Measurements from ENCODE around the gene UHRF2. TPM values are rescaled to one million over a fixed set of nuclear protein-coding genes. Genes with fewer than 3 reads are reported as not detected.

UHRF2 gene
- total and polyA plus RNA-seq, 2 donors (not counting 3 experiments of a cell fraction or from before 2014, with no cell fraction given) = 63.5 to 101 TPM

DNA sequence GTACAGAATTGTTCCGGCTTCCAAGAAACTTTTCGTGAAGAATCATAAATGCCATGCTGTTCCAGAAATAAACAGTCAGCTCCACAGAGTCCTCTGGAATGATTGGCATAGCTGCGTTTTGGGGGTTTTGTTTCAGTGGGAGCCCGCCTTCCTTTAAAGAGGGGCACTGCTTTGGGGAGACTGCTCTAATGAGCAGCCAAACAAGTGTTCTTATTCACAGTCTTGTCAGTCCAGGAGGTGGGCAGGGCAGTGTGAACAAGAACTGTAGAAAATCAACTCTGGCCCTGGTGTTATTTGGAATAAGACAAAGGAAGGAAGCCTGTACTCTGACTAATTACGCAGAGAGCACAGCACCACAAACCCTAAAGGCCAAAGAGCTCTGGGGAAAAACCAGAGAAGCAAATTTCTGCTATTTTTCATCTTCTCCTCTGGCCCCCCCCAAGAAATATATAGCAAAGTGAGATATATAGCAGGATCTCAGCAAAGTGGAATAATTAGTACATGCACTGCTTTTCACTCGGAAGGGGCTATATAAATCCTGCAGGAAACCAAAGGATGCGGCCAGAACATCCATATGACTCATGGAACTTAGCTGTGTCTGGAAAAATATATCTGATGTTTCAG is 139.6 kb downstream of the UHRF2 start:
- intact Hi-C loops (cut with micrococcal nuclease) = loop anchor here (1.0 to 5.0 kb wide), 3 partner anchors 14 to 405 kb away; partner anchors contain the start of gene UHRF2
- no peaks in the 10 kb centered on the region for H3K9me3 ChIP-seq (replicated peaks; ENCODE audit: control insufficient read depth, insufficient read depth, low read length)
- dilution Hi-C loops (cut with MboI; ENCODE audit: extremely low pct_ligation_motif_present, low sequenced_read_pairs) = no loop called here
- peak overlapping the region; percentile 92 for H3K9ac ChIP-seq (replicated peaks; ENCODE audit: extremely low read depth, insufficient read depth, low read length)
- POLR2A ChIA-PET = interaction anchor here (1.4 to 1.6 kb wide), 2 partner anchors 10 to 15 kb away, joined by 4 to 9 read pairs; no protein-coding TSS in a partner anchor
- H3K27ac ChIP-seq (ENCODE audit: insufficient read depth, low read depth, low read length) = peak overlapping the region; percentile 99
- H3K4me3 ChIP-seq (replicated peaks in 1 of 3; ENCODE audit: insufficient read depth in 1 of 3, low read depth in 1 of 3, low read length in 3 of 3) = peak overlapping the region in 1 of 3 experiments; percentile 58
- H3K27me3 ChIP-seq (ENCODE audit: control insufficient read depth in 2 of 2, insufficient read depth in 2 of 2, low read length in 2 of 2) = no peaks in the 10 kb centered on the region
- H3K36me3 ChIP-seq (ENCODE audit: control insufficient read depth in 2 of 2, extremely low read depth in 1 of 2, insufficient read depth in 2 of 2, low read length in 2 of 2) = no peaks in the 10 kb centered on the region
- H3K9me1 ChIP-seq (replicated peaks; ENCODE audit: control insufficient read depth, extremely low read depth, insufficient read depth, low read length) = no peaks in the 10 kb centered on the region
- no peaks in the 10 kb centered on the region for H4K20me1 ChIP-seq (replicated peaks; ENCODE audit: control insufficient read depth, extremely low read depth, insufficient read depth, low read length)
- no peak overlapping the region for H2AFZ ChIP-seq (ENCODE audit: low read depth, low read length)
- peak; percentile 93 for FAIRE-seq
- H3K4me2 ChIP-seq (ENCODE audit: insufficient read depth, low read length) = peak overlapping the region; percentile 94
- TF ChIP-seq EZH2 (IDR thresholded peaks at IDR 0.05; ENCODE audit: borderline replicate concordance, low read depth, low read length, severe bottlenecking) (no peak), MYC (IDR thresholded peaks at IDR 0.05; ENCODE audit: low read depth, low read length) (no peak), JUN (IDR thresholded peaks at IDR 0.05; ENCODE audit: borderline replicate concordance, insufficient read depth, insufficient read length, low read depth) (peak; percentile 53), POLR2AphosphoS5 (IDR thresholded peaks at IDR 0.05; ENCODE audit: insufficient read depth, low read depth, low read length) (no peak), GATA2 (IDR thresholded peaks at IDR 0.05; ENCODE audit: insufficient read depth, insufficient read length, low read depth, low read length) (peak; percentile 48), POLR2A (IDR thresholded peaks at IDR 0.05; ENCODE audit: low read depth, low read length) (no peak), FOS (IDR thresholded peaks at IDR 0.05; ENCODE audit: borderline replicate concordance, insufficient read depth, low read length) (peak; percentile 77)
- TF ChIP-seq, protein P1, sequence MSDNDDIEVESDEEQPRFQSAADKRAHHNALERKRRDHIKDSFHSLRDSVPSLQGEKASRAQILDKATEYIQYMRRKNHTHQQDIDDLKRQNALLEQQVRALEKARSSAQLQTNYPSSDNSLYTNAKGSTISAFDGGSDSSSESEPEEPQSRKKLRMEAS (IDR thresholded peaks at IDR 0.05; ENCODE audit: insufficient read depth, insufficient read length) = no peak
- TF ChIP-seq, protein P2, sequence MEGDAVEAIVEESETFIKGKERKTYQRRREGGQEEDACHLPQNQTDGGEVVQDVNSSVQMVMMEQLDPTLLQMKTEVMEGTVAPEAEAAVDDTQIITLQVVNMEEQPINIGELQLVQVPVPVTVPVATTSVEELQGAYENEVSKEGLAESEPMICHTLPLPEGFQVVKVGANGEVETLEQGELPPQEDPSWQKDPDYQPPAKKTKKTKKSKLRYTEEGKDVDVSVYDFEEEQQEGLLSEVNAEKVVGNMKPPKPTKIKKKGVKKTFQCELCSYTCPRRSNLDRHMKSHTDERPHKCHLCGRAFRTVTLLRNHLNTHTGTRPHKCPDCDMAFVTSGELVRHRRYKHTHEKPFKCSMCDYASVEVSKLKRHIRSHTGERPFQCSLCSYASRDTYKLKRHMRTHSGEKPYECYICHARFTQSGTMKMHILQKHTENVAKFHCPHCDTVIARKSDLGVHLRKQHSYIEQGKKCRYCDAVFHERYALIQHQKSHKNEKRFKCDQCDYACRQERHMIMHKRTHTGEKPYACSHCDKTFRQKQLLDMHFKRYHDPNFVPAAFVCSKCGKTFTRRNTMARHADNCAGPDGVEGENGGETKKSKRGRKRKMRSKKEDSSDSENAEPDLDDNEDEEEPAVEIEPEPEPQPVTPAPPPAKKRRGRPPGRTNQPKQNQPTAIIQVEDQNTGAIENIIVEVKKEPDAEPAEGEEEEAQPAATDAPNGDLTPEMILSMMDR (IDR thresholded peaks at IDR 0.05; ENCODE audit: extremely low read depth in 1 of 2, insufficient read depth in 1 of 2, low read depth in 1 of 2, low read length in 2 of 2) = no peak
- no peaks in the 10 kb centered on the region for H3K79me2 ChIP-seq (ENCODE audit: control insufficient read depth, insufficient read depth, low read length)
- peak; percentile 93 for DNase-seq (ENCODE audit: low read depth, low spot score)
- no TSS peak for BruUV-seq (replicated peaks)
- peaks cover 47% of the 10 kb centered on the region for H3K4me1 ChIP-seq (ENCODE audit: control insufficient read depth, extremely low read depth, insufficient read depth, low read length)
- CTCF ChIA-PET = interaction anchor here (0.9 to 2.8 kb wide), 12 partner anchors 10 to 198 kb away, joined by 3 to 46 read pairs (median 6); no protein-coding TSS in a partner anchor
